H1 (cell line): ENCODE data around the gene TAC4. TPM values are rescaled to one million over a fixed set of nuclear protein-coding genes. Genes with fewer than 3 reads are reported as not detected.

Experiments
- CTCF ChIA-PET: fragments of 300-600 bp; sonication (Branson Sonifier 250); formaldehyde crosslinking; loops from one replicate; lab custom pipeline; 2021; ENCODE audit not compliant: partially characterized antibody; lab: Charles Lee
- POLR2A ChIA-PET: fragments of 300-600 bp; sonication (Branson Sonifier 250); formaldehyde crosslinking; loops from one replicate; lab custom pipeline; 2021; ENCODE audit warnings: inconsistent platforms; ENCODE audit not compliant: partially characterized antibody; lab: Charles Lee
- DNase-seq, 2 experiments: peaks; one replicate each; pipeline versions ENCODE4 v3.0.0 to v3.0.0-alpha.2; 2010 to 2022; ENCODE audit warnings: low spot score in 2 of 2, low read depth in 1 of 2, mixed read lengths in 1 of 2
- FAIRE-seq: peaks from 2 replicates; lab custom pipeline; 2011; peaks lifted over from hg19 to GRCh38; lab: Jason Lieb, UNC
- H2AFZ ChIP-seq: 2 replicates; pipeline ENCODE4 v1.8.1; 2012; ENCODE audit warnings: low read length, inconsistent platforms
- H2AK5ac ChIP-seq: 2 replicates; pipeline ENCODE4 v1.6.1; 2013; ENCODE audit warnings: low read depth, low read length
- H2BK120ac ChIP-seq: replicated peaks from 2 replicates; pipeline ENCODE3; 2013; ENCODE audit warnings: low read depth, low read length, inconsistent platforms
- H2BK12ac ChIP-seq: 2 replicates; pipeline ENCODE4 v1.6.1; 2013; ENCODE audit warnings: low read depth, low read length
- H2BK15ac ChIP-seq: 2 replicates; pipeline ENCODE4 v1.6.1; 2013; ENCODE audit warnings: low read length
- H2BK20ac ChIP-seq: 2 replicates; pipeline ENCODE4 v1.6.1; 2013; ENCODE audit warnings: low read length
- H2BK5ac ChIP-seq: 2 replicates; pipeline ENCODE4 v1.6.1; 2013; ENCODE audit warnings: low read depth, low read length
- H3K14ac ChIP-seq: 2 replicates; pipeline ENCODE4 v1.6.1; 2013; ENCODE audit warnings: inconsistent platforms; ENCODE audit not compliant: insufficient read length
- H3K18ac ChIP-seq: 2 replicates; pipeline ENCODE4 v1.6.1; 2013; ENCODE audit warnings: low read length; ENCODE audit errors: extremely low read depth
- H3K23ac ChIP-seq: 2 replicates; pipeline ENCODE4 v1.6.1; 2013; ENCODE audit warnings: inconsistent platforms; ENCODE audit not compliant: insufficient read length
- H3K23me2 ChIP-seq: 2 replicates; pipeline ENCODE4 v1.6.1; 2013; ENCODE audit warnings: low read depth, low read length
- H3K27ac ChIP-seq: 2 replicates; pipeline ENCODE4 v1.6.1; 2011; ENCODE audit warnings: low read depth, low read length, inconsistent platforms
- H3K27me3 ChIP-seq, 4 experiments: replicated peaks in 1 of 4; 1 replicate in 1 of 4; 2 replicates in 3 of 4; pipeline versions ENCODE4 v1.6.1 to v1.8.1; 2011 to 2013; ENCODE audit warnings: low read length in 3 of 4, mild to moderate bottlenecking in 3 of 4, inconsistent platforms in 2 of 4, mixed read lengths in 2 of 4, moderate library complexity in 1 of 4; ENCODE audit not compliant: control insufficient read depth in 3 of 4, insufficient read depth in 3 of 4; ENCODE audit errors: extremely low read depth in 1 of 4
- H3K36me3 ChIP-seq, 4 experiments: 2 replicates each; pipeline versions ENCODE4 v1.6.1 to v1.8.1; 2011 to 2013; ENCODE audit warnings: mild to moderate bottlenecking in 4 of 4, low read length in 3 of 4, moderate library complexity in 2 of 4, control low read depth in 1 of 4, inconsistent platforms in 1 of 4; ENCODE audit not compliant: insufficient read depth in 4 of 4, control insufficient read depth in 2 of 4
- H3K4ac ChIP-seq: replicated peaks from 2 replicates; pipeline ENCODE3; 2013; ENCODE audit warnings: low read length, low read depth, mixed read lengths, inconsistent platforms; ENCODE audit not compliant: insufficient read length
- H3K4me1 ChIP-seq, 4 experiments: replicated peaks in 1 of 4; 1 replicate in 1 of 4; 2 replicates in 3 of 4; pipeline versions ENCODE4 v1.6.1 to v1.8.1; 2011 to 2013; ENCODE audit warnings: low read length in 3 of 4, inconsistent platforms in 2 of 4, mixed read lengths in 1 of 4; ENCODE audit not compliant: insufficient read depth in 4 of 4, control insufficient read depth in 3 of 4
- H3K4me2 ChIP-seq, 2 experiments: 2 replicates each; pipeline versions ENCODE4 v1.6.1 to v1.8.1; 2011 to 2013; ENCODE audit warnings: low read depth in 2 of 2, low read length in 2 of 2, control low read depth in 1 of 2, inconsistent platforms in 1 of 2, mild to moderate bottlenecking in 1 of 2; ENCODE audit not compliant: insufficient read depth in 1 of 2
- H3K4me3 ChIP-seq, 4 experiments: fragments of 200-600, 300-600 bp in 1 of 4; sonication (generic), shearing (Covaris generic), sonication (Bioruptor Twin) in 1 of 4; 2 replicates each; pipeline versions ENCODE4 v1.5.1 to v1.8.1; 2011 to 2016; ENCODE audit warnings: low read length in 4 of 4, low read depth in 3 of 4, control low read depth in 2 of 4, inconsistent platforms in 2 of 4, mild to moderate bottlenecking in 2 of 4, mixed read lengths in 1 of 4, moderate library complexity in 1 of 4; ENCODE audit not compliant: insufficient read depth in 2 of 4; ENCODE audit errors: extremely low read depth in 1 of 4
- H3K56ac ChIP-seq: replicated peaks from 2 replicates; pipeline ENCODE3; 2013; ENCODE audit warnings: low read depth, mild to moderate bottlenecking, mixed read lengths, low read length, inconsistent platforms; ENCODE audit not compliant: insufficient read length
- H3K79me1 ChIP-seq: 2 replicates; pipeline ENCODE4 v1.6.1; 2013; ENCODE audit warnings: low read depth, low read length, control low read depth
- H3K79me2 ChIP-seq, 2 experiments: 2 replicates each; pipeline versions ENCODE4 v1.6.1 to v1.8.1; 2012 to 2013; ENCODE audit warnings: low read length in 2 of 2, mild to moderate bottlenecking in 2 of 2, inconsistent platforms in 1 of 2; ENCODE audit not compliant: insufficient read depth in 2 of 2, control insufficient read depth in 1 of 2
- H3K9ac ChIP-seq, 4 experiments: replicated peaks in 1 of 4; 1 replicate in 1 of 4; 2 replicates in 3 of 4; pipeline versions ENCODE4 v1.6.1 to v1.8.1; 2011 to 2013; ENCODE audit warnings: low read depth in 3 of 4, low read length in 3 of 4, control low read depth in 2 of 4, mild to moderate bottlenecking in 2 of 4, moderate library complexity in 2 of 4, inconsistent platforms in 1 of 4; ENCODE audit errors: extremely low read depth in 1 of 4
- H3K9me3 ChIP-seq, 2 experiments: 2 replicates each; pipeline versions ENCODE4 v1.6.1 to v1.8.1; 2012 to 2013; ENCODE audit warnings: mild to moderate bottlenecking in 2 of 2, moderate library complexity in 2 of 2, control low read depth in 1 of 2, inconsistent platforms in 1 of 2, low read depth in 1 of 2, low read length in 1 of 2, mixed read lengths in 1 of 2; ENCODE audit not compliant: insufficient read depth in 2 of 2
- H4K20me1 ChIP-seq, 2 experiments: replicated peaks in 1 of 2; 2 replicates each; pipeline versions ENCODE3 to v1.8.1; 2011 to 2013; ENCODE audit warnings: inconsistent platforms in 2 of 2, low read length in 2 of 2, mild to moderate bottlenecking in 1 of 2; ENCODE audit not compliant: insufficient read depth in 2 of 2, control insufficient read depth in 1 of 2
- H4K5ac ChIP-seq: 2 replicates; pipeline ENCODE4 v1.6.1; 2013; ENCODE audit warnings: low read length, low read depth, mixed read lengths, inconsistent platforms; ENCODE audit not compliant: insufficient read length
- H4K8ac ChIP-seq: 2 replicates; pipeline ENCODE4 v1.8.0; 2013; ENCODE audit warnings: mild to moderate bottlenecking, moderate library complexity, low read length, inconsistent platforms; ENCODE audit not compliant: insufficient read depth; ENCODE audit errors: extremely low read depth
- H4K91ac ChIP-seq: replicated peaks from 2 replicates; pipeline ENCODE3; 2013; ENCODE audit warnings: low read length, mixed read lengths, inconsistent platforms; ENCODE audit not compliant: insufficient read length
- BACH1 ChIP-seq: IDR thresholded peaks from 2 replicates; pipeline ENCODE4 v1.6.1; 2012; ENCODE audit warnings: low read length, improper control_type of control experiment
- JUND ChIP-seq: IDR thresholded peaks from 2 replicates; pipeline ENCODE4 v1.6.1; 2011; ENCODE audit warnings: mild to moderate bottlenecking, improper control_type of control experiment, low read length
- RAD21 ChIP-seq, 2 experiments: IDR thresholded peaks in 1 of 2; conservative IDR thresholded peaks in 1 of 2; 2 replicates each; pipeline ENCODE4 v1.6.1; 2011; ENCODE audit warnings: low read depth in 2 of 2, low read length in 2 of 2, improper control_type of control experiment in 1 of 2, inconsistent platforms in 1 of 2, mild to moderate bottlenecking in 1 of 2, moderate library complexity in 1 of 2
- RXRA ChIP-seq: IDR thresholded peaks from 2 replicates; pipeline ENCODE4 v1.6.1; 2011; ENCODE audit warnings: low read depth, mild to moderate bottlenecking, low read length, moderate library complexity; ENCODE audit not compliant: insufficient read depth
- SIRT6 ChIP-seq: IDR thresholded peaks from one replicate; pipeline ENCODE4 v1.7.1; 2012; ENCODE audit warnings: low read length, inconsistent platforms
- TCF12 ChIP-seq: IDR thresholded peaks from 2 replicates; pipeline ENCODE4 v1.6.1; 2011; ENCODE audit warnings: low read depth, mild to moderate bottlenecking, low read length
- WGBS, 2 experiments: shearing (Covaris generic) in 1 of 2; methylation state at CpG; one replicate each; pipeline versions ENCODE4 v1.1.6 to v1.1.7; 2013 to 2015; ENCODE audit warnings: low lambda C conversion rate in 2 of 2, mixed read lengths in 2 of 2, inconsistent platforms in 1 of 2, low coverage in 1 of 2, missing lambda C conversion rate in 1 of 2; ENCODE audit not compliant: insufficient replicate concordance in 2 of 2, insufficient coverage in 1 of 2, insufficient read length in 1 of 2; ENCODE audit errors: extremely low coverage in 1 of 2, missing lambda C conversion rate in 1 of 2; 5-methylcytosine and 5-hydroxymethylcytosine counted together
- polyA plus RNA-seq, 7 experiments: library from polyadenylated mRNA; depleted of rRNA in 3 of 7; stranded (reverse) in 5 of 7; unstranded in 2 of 7; fragments of >200 nt in 5 of 7; fragments of 200-250 nt in 2 of 7; gene quantifications; 1 replicate in 5 of 7; 2 replicates in 1 of 7; 4 replicates in 1 of 7; pipeline versions ENCODE4 v1.2.1 to v1.2.3, GENCODE V29; 2011 to 2013; ENCODE audit warnings: missing spikeins in 2 of 7, mixed read lengths in 2 of 7
- total RNA-seq: library from RNA; stranded (reverse); fragmentation: NEBNext Ultra II Directional; extraction: Animal tissue kit (Norgen Biotek cat#: 25700); gene quantifications from 2 replicates; pipeline ENCODE4 v1.2.1, GENCODE V29; 2021

The TAC4 gene
- total and polyA plus RNA-seq, 2 of the 8 experiments (the other 6 are each of a cell fraction or from before 2014, with no cell fraction given): 0.15 TPM; not detected in 1

GRCh38 chr17:49823614-49824013 lies 24.3 kb downstream of the TAC4 start:
- no peak overlapping the region for H3K23ac ChIP-seq
- H3K18ac ChIP-seq: no peak overlapping the region
- H2BK12ac ChIP-seq: no peak overlapping the region
- H3K79me1 ChIP-seq: peaks cover 3% of the 10 kb centered on the region; the same call in 1 of the 2 replicates
- H4K8ac ChIP-seq: no peak overlapping the region
- H3K4me1 ChIP-seq: peaks cover 0 to 11% (median 4%) of the 10 kb centered on the region in 4 experiments; a peak in 5 of 7 replicates
- POLR2A ChIA-PET: interaction anchor here (1.0 to 1.6 kb wide), 2 partner anchors 9 to 16 kb away, joined by 4 read pairs; no protein-coding TSS in a partner anchor
- H3K27me3 ChIP-seq: no peaks in the 10 kb centered on the region
- no peak overlapping the region for H2BK20ac ChIP-seq
- H3K23me2 ChIP-seq: no peaks in the 10 kb centered on the region
- H2BK5ac ChIP-seq: no peak overlapping the region
- H3K56ac ChIP-seq: no peak overlapping the region
- H3K36me3 ChIP-seq: peaks cover 35 to 78% (median 62%) of the 10 kb centered on the region in 4 experiments
- peaks cover 0 to 2% of the 10 kb centered on the region in 2 experiments for H4K20me1 ChIP-seq
- H3K14ac ChIP-seq: no peak overlapping the region
- WGBS, 2 experiments: 96% methylated on average over 2 of the region's 2 CpGs; no CpG with 5 or more reads in 1 of the 2 experiments
- H4K5ac ChIP-seq: no peak overlapping the region
- no peak overlapping the region for H2AFZ ChIP-seq
- no peak for DNase-seq
- CTCF ChIA-PET: interaction anchor here (1.3 kb wide), 1 partner anchor 17 kb away, joined by 4 read pairs; no protein-coding TSS in a partner anchor
- H3K4me3 ChIP-seq: no peak overlapping the region
- no peak overlapping the region for H3K4me2 ChIP-seq
- no peak overlapping the region for H2BK15ac ChIP-seq
- no peaks in the 10 kb centered on the region for H3K9me3 ChIP-seq
- no peak overlapping the region for H3K9ac ChIP-seq
- no peak for FAIRE-seq
- H2AK5ac ChIP-seq: no peak overlapping the region
- no peak overlapping the region for H3K27ac ChIP-seq
- H3K79me2 ChIP-seq: peaks cover 0 to 18% of the 10 kb centered on the region in 2 experiments; a peak in 2 of 4 replicates
- no peak overlapping the region for H4K91ac ChIP-seq
- H3K4ac ChIP-seq: no peak overlapping the region
- H2BK120ac ChIP-seq: no peak overlapping the region
- TF ChIP-seq JUND (no peak), RXRA (no peak), RAD21 (IDR thresholded peaks at IDR 0.05 in 1 of 2, conservative IDR thresholded peaks at IDR 0.05 in 1 of 2; ENCODE audit: low read depth in 2 of 2, low read length in 2 of 2) (no peak), TCF12 (no peak), SIRT6 (no peak), BACH1 (no peak)
